SK-N-SH (cell line): ENCODE results near the gene KRCC1. TPM values are rescaled to one million over a fixed set of nuclear protein-coding genes. Genes with fewer than 3 reads are reported as not detected.

Experiments
- CTCF ChIA-PET: fragments of 300-600, 350-600 bp; formaldehyde crosslinking; extraction: SDS; loops from one replicate; lab custom pipeline; 2021; lab: Yijun Ruan, JAX
- POLR2A ChIA-PET: fragments of 350-600 bp; sonication (Branson Sonifier 250); formaldehyde crosslinking; extraction: SDS; loops from one replicate; lab custom pipeline; 2020; ENCODE audit warnings: antibody characterized with exemption, inconsistent platforms; lab: Yijun Ruan, JAX
- DNase-seq: peaks from one replicate; pipeline ENCODE4 v3.0.0; 2012
- H2AFZ ChIP-seq: fragments of 200-600 bp; sonication (generic); 2 replicates; pipeline ENCODE4 v1.8.1; 2016; ENCODE audit warnings: antibody characterized with exemption, mild to moderate bottlenecking, low read depth
- H3F3A ChIP-seq: fragments of 200-600 bp; sonication (generic); replicated peaks from 2 replicates; pipeline ENCODE3; 2016; ENCODE audit warnings: antibody characterized with exemption, mild to moderate bottlenecking; ENCODE audit not compliant: insufficient read depth
- H3K27ac ChIP-seq, 2 experiments: fragments of 200-500 bp in 1 of 2; fragments of 200-600 bp in 1 of 2; sonication (Bioruptor generic) in 1 of 2; sonication (generic), shearing (Covaris generic) in 1 of 2; 2 replicates each; pipeline versions ENCODE4 v1.5.1 to v1.6.1; 2014 to 2016; ENCODE audit warnings: low read depth in 2 of 2, inconsistent platforms in 1 of 2, low read length in 1 of 2, mild to moderate bottlenecking in 1 of 2, mixed read lengths in 1 of 2
- H3K27me3 ChIP-seq: fragments of 200-600 bp; sonication (generic), shearing (Covaris generic); 2 replicates; pipeline ENCODE4 v1.6.1; 2016; ENCODE audit warnings: mixed run types; ENCODE audit not compliant: insufficient read depth
- H3K36me3 ChIP-seq, 2 experiments: fragments of 200-500 bp in 1 of 2; fragments of 200-600 bp in 1 of 2; sonication (Bioruptor generic) in 1 of 2; sonication (generic) in 1 of 2; replicated peaks in 1 of 2; 2 replicates each; pipeline versions ENCODE3 to v1.5.1; 2014 to 2016; ENCODE audit warnings: low read length in 1 of 2, mild to moderate bottlenecking in 1 of 2; ENCODE audit not compliant: insufficient read depth in 2 of 2, control insufficient read depth in 1 of 2
- H3K4me1 ChIP-seq, 2 experiments: fragments of 200-500 bp in 1 of 2; fragments of 200-600 bp in 1 of 2; sonication (Bioruptor generic) in 1 of 2; sonication (generic), shearing (Covaris generic) in 1 of 2; 2 replicates each; pipeline versions ENCODE4 v1.5.1 to v1.6.1; 2014 to 2016; ENCODE audit warnings: low read depth in 1 of 2, low read length in 1 of 2, mixed run types in 1 of 2; ENCODE audit not compliant: insufficient read depth in 2 of 2, control insufficient read depth in 1 of 2
- H3K4me2 ChIP-seq: fragments of 200-600 bp; sonication (generic), shearing (Covaris generic); 2 replicates; pipeline ENCODE4 v1.6.1; 2017; ENCODE audit warnings: mixed run types
- H3K4me3 ChIP-seq, 2 experiments: fragments of 200-500 bp in 1 of 2; fragments of 200-600 bp in 1 of 2; sonication (Bioruptor generic) in 1 of 2; sonication (generic), shearing (Covaris generic) in 1 of 2; 2 replicates each; pipeline versions ENCODE4 v1.5.1 to v1.8.1; 2014 to 2016; ENCODE audit warnings: low read depth in 2 of 2, inconsistent platforms in 1 of 2, low read length in 1 of 2, mild to moderate bottlenecking in 1 of 2, mixed read lengths in 1 of 2, moderate library complexity in 1 of 2
- H3K79me2 ChIP-seq: fragments of 200-600 bp; sonication (generic); 2 replicates; pipeline ENCODE4 v1.8.1; 2017; ENCODE audit warnings: mild to moderate bottlenecking; ENCODE audit not compliant: insufficient read depth
- H3K9ac ChIP-seq: fragments of 200-600 bp; sonication (generic); 2 replicates; pipeline ENCODE4 v1.6.1; 2017; ENCODE audit warnings: mixed run types
- H3K9me2 ChIP-seq: fragments of 200-600 bp; sonication (generic); 2 replicates; pipeline ENCODE4 v1.6.1; 2017; ENCODE audit warnings: mixed run types
- H3K9me3 ChIP-seq: fragments of 200-600 bp; sonication (generic); 2 replicates; pipeline ENCODE4 v1.6.1; 2017; ENCODE audit warnings: mixed run types, mild to moderate bottlenecking, moderate library complexity
- H4K20me1 ChIP-seq: fragments of 200-600 bp; sonication (generic); 2 replicates; pipeline ENCODE4 v1.6.1; 2017; ENCODE audit warnings: mild to moderate bottlenecking, mixed run types; ENCODE audit not compliant: insufficient read depth
- CHD2 ChIP-seq: fragments of 150-350 bp; IDR thresholded peaks from 2 replicates; pipeline ENCODE4 v1.6.1; 2018; ENCODE audit warnings: low read length; ENCODE audit not compliant: partially characterized antibody
- ELF1 ChIP-seq: IDR thresholded peaks from 2 replicates; pipeline ENCODE4 v1.4.0; 2012
- EP300 ChIP-seq, 2 experiments: IDR thresholded peaks; 2 replicates each; pipeline versions ENCODE4 v1.4.0 to v1.6.1; 2012; ENCODE audit warnings: borderline replicate concordance in 1 of 2, low read depth in 1 of 2, low read length in 1 of 2
- GABPA ChIP-seq: IDR thresholded peaks from 2 replicates; pipeline ENCODE4 v1.4.0; 2012; ENCODE audit warnings: low read depth, mild to moderate bottlenecking
- GATA2 ChIP-seq: sonication (generic); formaldehyde crosslinking; IDR thresholded peaks from 2 replicates; pipeline ENCODE4 v1.5.0; 2020; ENCODE audit warnings: mild to moderate bottlenecking, missing genetic modification reagents
- MEF2A ChIP-seq: IDR thresholded peaks from 2 replicates; pipeline ENCODE4 v1.4.0; 2012; ENCODE audit warnings: low read depth, borderline replicate concordance
- MXI1 ChIP-seq: IDR thresholded peaks from 2 replicates; pipeline ENCODE4 v1.6.1; 2012; ENCODE audit warnings: mild to moderate bottlenecking, low read depth, low read length, improper control_type of control experiment
- POLR2AphosphoS5 ChIP-seq: IDR thresholded peaks from 2 replicates; pipeline ENCODE4 v1.6.1; 2012; ENCODE audit warnings: low read depth, low read length
- RAD21 ChIP-seq: IDR thresholded peaks from 2 replicates; pipeline ENCODE4 v1.6.1; 2012; ENCODE audit warnings: mild to moderate bottlenecking, low read length
- RFX5 ChIP-seq: IDR thresholded peaks from 2 replicates; pipeline ENCODE4 v1.6.1; 2012; ENCODE audit warnings: mild to moderate bottlenecking, improper control_type of control experiment, low read length
- RXRA ChIP-seq: IDR thresholded peaks from 2 replicates; pipeline ENCODE4 v1.4.0; 2012; ENCODE audit warnings: low read depth, mild to moderate bottlenecking, borderline replicate concordance
- SMC3 ChIP-seq: IDR thresholded peaks from 2 replicates; pipeline ENCODE4 v1.6.1; 2012; ENCODE audit warnings: low read depth, low read length, improper control_type of control experiment
- TAF1 ChIP-seq: IDR thresholded peaks from 2 replicates; pipeline ENCODE4 v1.6.1; 2012; ENCODE audit warnings: low read depth, mild to moderate bottlenecking, low read length, moderate library complexity, borderline replicate concordance
- YY1 ChIP-seq: IDR thresholded peaks from 2 replicates; pipeline ENCODE4 v1.4.0; 2012; ENCODE audit warnings: low read depth, mild to moderate bottlenecking
- WGBS: methylation state at CpG from one replicate; pipeline ENCODE4 v1.1.6; 2017; ENCODE audit warnings: low lambda C conversion rate; 5-methylcytosine and 5-hydroxymethylcytosine counted together
- polyA plus RNA-seq, 3 experiments: library from polyadenylated mRNA; depleted of rRNA; stranded (reverse); fragments of >200 nt; gene quantifications; 2 replicates each; pipeline ENCODE4 v1.2.3, GENCODE V29; 2012
- TF ChIP-seq, protein P1 (sequence below): IDR thresholded peaks from 2 replicates; pipeline ENCODE4 v1.6.1; 2012; ENCODE audit warnings: mild to moderate bottlenecking, low read depth, low read length, moderate library complexity
- TF ChIP-seq, protein P2 (sequence below): fragments of 150-350 bp; IDR thresholded peaks from 2 replicates; pipeline ENCODE4 v1.6.1; 2016; ENCODE audit warnings: mild to moderate bottlenecking, low read depth, low read length
- TF ChIP-seq, protein P3 (sequence below): fragments of 200-600 bp; sonication (generic); IDR thresholded peaks from 2 replicates; pipeline ENCODE4 v1.6.1; 2017; ENCODE audit warnings: antibody characterized with exemption, mild to moderate bottlenecking, moderate library complexity
- TF ChIP-seq, protein P4 (sequence below): IDR thresholded peaks from 2 replicates; pipeline ENCODE4 v1.4.0; 2012; ENCODE audit warnings: low read depth, borderline replicate concordance
- TF ChIP-seq, protein P5 (sequence below): IDR thresholded peaks from 2 replicates; pipeline ENCODE4 v1.4.0; 2012; ENCODE audit warnings: low read depth, borderline replicate concordance
- TF ChIP-seq, protein P6 (sequence below): IDR thresholded peaks from 2 replicates; pipeline ENCODE4 v1.4.0; 2012; ENCODE audit warnings: low read depth

The KRCC1 gene
- polyA plus RNA-seq, 1 of the 3 experiments (the other 2 are of a cell fraction) = 10.7 TPM

DNA sequence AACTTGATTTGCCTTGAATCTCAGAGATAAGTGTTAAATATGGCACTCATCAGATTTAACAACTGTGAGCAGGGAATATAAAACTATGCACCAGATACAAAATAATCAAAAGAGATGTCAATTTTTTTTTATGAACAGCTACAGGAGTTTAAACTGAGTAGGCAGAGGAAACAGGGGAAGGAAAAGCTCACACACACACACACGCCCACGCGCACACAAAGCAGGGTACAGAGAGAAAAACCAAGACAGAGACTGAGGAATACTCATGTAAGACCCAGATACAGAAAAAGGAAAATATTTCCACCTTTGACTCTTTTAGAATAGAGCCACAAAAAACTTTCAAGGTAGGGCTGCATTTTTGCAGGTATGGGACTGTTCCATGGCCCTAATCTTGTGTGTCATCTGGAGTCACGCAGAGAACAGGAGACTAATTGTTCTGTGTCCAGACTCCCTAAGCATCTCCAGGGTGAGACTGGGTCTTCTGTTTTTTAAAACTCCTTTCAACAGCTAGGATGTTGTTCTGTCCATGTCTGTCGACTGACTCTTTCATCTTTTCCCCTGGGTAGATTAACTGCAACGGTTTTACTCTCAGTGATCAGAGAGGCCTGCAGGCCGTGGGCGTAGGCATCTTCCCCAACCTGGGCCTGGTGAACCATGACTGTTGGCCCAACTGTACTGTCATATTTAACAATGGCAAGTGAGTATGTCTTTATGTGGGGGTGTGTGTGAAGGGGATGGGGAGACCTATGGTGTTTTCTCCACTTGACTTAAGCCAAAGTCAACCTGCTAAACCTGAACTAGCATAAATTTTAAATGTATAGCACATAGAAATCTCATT lies 35.1 kb upstream of the KRCC1 start:
- no peak overlapping the region for H2AFZ ChIP-seq
- H3K9me3 ChIP-seq = no peaks in the 10 kb centered on the region
- H3F3A ChIP-seq = no peaks in the 10 kb centered on the region
- no peak overlapping the region for H3K4me3 ChIP-seq
- no peak overlapping the region for H3K9ac ChIP-seq
- H3K36me3 ChIP-seq = no peaks in the 10 kb centered on the region
- H4K20me1 ChIP-seq = no peaks in the 10 kb centered on the region
- WGBS = 71% methylated on average over 8 of the region's 8 CpGs
- CTCF ChIA-PET = interaction anchor here (0.9 to 1.6 kb wide), 3 partner anchors 16 to 30 kb away, joined by 3 to 10 read pairs (median 3); no protein-coding TSS in a partner anchor
- H3K4me1 ChIP-seq = no peaks in the 10 kb centered on the region; a peak in 1 of 4 replicates
- POLR2A ChIA-PET = no interaction called here
- H3K9me2 ChIP-seq = no peaks in the 10 kb centered on the region
- no peaks in the 10 kb centered on the region for H3K79me2 ChIP-seq
- no peak for TF ChIP-seq TAF1
- TF ChIP-seq ELF1 = no peak
- TF ChIP-seq RFX5 = no peak
- TF ChIP-seq, protein P1, sequence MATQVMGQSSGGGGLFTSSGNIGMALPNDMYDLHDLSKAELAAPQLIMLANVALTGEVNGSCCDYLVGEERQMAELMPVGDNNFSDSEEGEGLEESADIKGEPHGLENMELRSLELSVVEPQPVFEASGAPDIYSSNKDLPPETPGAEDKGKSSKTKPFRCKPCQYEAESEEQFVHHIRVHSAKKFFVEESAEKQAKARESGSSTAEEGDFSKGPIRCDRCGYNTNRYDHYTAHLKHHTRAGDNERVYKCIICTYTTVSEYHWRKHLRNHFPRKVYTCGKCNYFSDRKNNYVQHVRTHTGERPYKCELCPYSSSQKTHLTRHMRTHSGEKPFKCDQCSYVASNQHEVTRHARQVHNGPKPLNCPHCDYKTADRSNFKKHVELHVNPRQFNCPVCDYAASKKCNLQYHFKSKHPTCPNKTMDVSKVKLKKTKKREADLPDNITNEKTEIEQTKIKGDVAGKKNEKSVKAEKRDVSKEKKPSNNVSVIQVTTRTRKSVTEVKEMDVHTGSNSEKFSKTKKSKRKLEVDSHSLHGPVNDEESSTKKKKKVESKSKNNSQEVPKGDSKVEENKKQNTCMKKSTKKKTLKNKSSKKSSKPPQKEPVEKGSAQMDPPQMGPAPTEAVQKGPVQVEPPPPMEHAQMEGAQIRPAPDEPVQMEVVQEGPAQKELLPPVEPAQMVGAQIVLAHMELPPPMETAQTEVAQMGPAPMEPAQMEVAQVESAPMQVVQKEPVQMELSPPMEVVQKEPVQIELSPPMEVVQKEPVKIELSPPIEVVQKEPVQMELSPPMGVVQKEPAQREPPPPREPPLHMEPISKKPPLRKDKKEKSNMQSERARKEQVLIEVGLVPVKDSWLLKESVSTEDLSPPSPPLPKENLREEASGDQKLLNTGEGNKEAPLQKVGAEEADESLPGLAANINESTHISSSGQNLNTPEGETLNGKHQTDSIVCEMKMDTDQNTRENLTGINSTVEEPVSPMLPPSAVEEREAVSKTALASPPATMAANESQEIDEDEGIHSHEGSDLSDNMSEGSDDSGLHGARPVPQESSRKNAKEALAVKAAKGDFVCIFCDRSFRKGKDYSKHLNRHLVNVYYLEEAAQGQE = no peak
- TF ChIP-seq SMC3 = no peak
- no peak for TF ChIP-seq RXRA
- TF ChIP-seq, protein P2, sequence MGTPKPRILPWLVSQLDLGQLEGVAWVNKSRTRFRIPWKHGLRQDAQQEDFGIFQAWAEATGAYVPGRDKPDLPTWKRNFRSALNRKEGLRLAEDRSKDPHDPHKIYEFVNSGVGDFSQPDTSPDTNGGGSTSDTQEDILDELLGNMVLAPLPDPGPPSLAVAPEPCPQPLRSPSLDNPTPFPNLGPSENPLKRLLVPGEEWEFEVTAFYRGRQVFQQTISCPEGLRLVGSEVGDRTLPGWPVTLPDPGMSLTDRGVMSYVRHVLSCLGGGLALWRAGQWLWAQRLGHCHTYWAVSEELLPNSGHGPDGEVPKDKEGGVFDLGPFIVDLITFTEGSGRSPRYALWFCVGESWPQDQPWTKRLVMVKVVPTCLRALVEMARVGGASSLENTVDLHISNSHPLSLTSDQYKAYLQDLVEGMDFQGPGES = no peak
- TF ChIP-seq, protein P3, sequence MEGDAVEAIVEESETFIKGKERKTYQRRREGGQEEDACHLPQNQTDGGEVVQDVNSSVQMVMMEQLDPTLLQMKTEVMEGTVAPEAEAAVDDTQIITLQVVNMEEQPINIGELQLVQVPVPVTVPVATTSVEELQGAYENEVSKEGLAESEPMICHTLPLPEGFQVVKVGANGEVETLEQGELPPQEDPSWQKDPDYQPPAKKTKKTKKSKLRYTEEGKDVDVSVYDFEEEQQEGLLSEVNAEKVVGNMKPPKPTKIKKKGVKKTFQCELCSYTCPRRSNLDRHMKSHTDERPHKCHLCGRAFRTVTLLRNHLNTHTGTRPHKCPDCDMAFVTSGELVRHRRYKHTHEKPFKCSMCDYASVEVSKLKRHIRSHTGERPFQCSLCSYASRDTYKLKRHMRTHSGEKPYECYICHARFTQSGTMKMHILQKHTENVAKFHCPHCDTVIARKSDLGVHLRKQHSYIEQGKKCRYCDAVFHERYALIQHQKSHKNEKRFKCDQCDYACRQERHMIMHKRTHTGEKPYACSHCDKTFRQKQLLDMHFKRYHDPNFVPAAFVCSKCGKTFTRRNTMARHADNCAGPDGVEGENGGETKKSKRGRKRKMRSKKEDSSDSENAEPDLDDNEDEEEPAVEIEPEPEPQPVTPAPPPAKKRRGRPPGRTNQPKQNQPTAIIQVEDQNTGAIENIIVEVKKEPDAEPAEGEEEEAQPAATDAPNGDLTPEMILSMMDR = no peak
- TF ChIP-seq POLR2AphosphoS5 = no peak
- no peak for TF ChIP-seq YY1
- no peak for TF ChIP-seq MXI1
- TF ChIP-seq, protein P4, sequence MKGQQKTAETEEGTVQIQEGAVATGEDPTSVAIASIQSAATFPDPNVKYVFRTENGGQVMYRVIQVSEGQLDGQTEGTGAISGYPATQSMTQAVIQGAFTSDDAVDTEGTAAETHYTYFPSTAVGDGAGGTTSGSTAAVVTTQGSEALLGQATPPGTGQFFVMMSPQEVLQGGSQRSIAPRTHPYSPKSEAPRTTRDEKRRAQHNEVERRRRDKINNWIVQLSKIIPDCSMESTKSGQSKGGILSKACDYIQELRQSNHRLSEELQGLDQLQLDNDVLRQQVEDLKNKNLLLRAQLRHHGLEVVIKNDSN = no peak
- no peak for TF ChIP-seq GABPA
- no peak for TF ChIP-seq RAD21
- TF ChIP-seq CHD2 = no peak
- TF ChIP-seq, protein P5, sequence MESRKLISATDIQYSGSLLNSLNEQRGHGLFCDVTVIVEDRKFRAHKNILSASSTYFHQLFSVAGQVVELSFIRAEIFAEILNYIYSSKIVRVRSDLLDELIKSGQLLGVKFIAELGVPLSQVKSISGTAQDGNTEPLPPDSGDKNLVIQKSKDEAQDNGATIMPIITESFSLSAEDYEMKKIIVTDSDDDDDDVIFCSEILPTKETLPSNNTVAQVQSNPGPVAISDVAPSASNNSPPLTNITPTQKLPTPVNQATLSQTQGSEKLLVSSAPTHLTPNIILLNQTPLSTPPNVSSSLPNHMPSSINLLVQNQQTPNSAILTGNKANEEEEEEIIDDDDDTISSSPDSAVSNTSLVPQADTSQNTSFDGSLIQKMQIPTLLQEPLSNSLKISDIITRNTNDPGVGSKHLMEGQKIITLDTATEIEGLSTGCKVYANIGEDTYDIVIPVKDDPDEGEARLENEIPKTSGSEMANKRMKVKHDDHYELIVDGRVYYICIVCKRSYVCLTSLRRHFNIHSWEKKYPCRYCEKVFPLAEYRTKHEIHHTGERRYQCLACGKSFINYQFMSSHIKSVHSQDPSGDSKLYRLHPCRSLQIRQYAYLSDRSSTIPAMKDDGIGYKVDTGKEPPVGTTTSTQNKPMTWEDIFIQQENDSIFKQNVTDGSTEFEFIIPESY = no peak
- no peak for TF ChIP-seq GATA2 (CRISPR knock-in tag)
- TF ChIP-seq EP300 (IDR thresholded peaks at IDR 0.05; ENCODE audit: borderline replicate concordance in 1 of 2, low read depth in 1 of 2, low read length in 1 of 2) = no peak
- TF ChIP-seq MEF2A = no peak
- TF ChIP-seq, protein P6, sequence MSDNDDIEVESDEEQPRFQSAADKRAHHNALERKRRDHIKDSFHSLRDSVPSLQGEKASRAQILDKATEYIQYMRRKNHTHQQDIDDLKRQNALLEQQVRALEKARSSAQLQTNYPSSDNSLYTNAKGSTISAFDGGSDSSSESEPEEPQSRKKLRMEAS = no peak
- TF ChIP-seq, all 33 proteins: peak for 0
- no peak for DNase-seq
- H3K27me3 ChIP-seq = no peaks in the 10 kb centered on the region
- H3K27ac ChIP-seq = no peak overlapping the region
- H3K4me2 ChIP-seq = no peak overlapping the region
